Head of caudate nucleus (tissue), 42 donors: ENCODE data around the gene CDH11.
A peak's percentile ranks its signal among the peaks of the same experiment; 100 is the strongest.

ENCODE experiments used
- DNase-seq, 42 donors: peaks; one replicate each; pipeline versions ENCODE4 v3.0.0 to v3.0.0-alpha.2; 2020 to 2021; ENCODE audit warnings: mixed read lengths in 7 of 42
- intact Hi-C: fragments of 100-400 bp; cut with DNase I; formaldehyde crosslinking; loops from one replicate; pipeline ENCODE4 v1.15.0; 2022

The CDH11 gene

DNA sequence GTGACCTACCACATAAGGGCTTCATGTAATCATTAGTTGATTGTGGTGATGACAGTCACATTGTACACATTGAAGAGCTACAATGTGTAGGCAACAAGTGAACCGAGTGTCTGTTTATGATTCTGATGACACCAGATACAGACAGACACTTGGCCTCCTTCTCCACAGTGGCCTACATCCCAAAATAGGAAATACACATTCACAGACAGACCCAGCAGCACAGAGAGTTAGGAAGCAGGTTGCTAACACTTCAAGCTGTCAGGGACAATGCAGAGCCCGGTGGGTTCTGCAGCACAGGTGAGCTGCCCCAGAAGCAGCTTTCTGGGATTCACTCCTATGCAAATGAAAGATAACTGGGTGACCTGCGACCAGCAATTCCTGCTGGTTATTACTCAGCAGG, 72.2 kb downstream of the CDH11 start:
- intact Hi-C loops: no loop called here
- DNase-seq: no peak

DNA sequence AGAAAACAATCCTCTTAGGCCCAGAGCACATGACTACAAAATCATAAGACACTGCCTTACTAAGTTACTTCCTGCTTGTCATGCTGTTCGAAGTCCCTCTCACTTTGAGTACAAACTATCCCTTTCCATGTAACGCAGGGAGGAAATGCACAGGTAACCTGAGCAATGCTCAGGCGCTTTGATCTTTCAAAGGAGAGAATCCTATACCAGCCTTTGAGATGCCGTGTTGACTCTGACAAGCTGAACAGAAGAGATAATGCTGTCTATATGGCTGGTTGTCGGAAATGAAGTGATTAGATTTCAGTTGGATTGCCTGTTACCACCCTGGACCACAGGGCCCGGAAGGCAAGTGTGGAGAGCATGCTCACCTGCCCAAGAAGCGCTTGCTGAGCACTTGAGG, 75.9 kb downstream of the CDH11 start:
- DNase-seq: no peak

DNA sequence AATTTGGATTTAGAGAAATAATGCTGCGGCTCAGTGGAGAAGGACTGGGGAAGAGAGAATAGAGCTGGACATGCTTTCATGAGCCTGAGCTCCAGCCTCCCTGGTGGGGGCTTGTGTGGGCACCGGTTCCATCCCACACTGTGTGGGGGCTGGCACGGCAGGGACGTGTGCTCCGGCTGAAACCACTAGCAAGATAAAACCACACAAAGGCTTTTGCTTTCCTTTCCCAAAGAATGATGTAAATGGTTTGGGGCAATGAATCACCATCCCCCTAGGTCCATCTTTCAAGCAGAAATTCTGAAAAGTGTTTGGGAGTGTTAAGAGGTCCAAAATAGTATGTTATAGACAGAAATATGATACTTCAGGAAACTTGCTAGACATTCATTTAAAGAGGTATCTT, 77.0 kb downstream of the CDH11 start:
- no peak for DNase-seq
- intact Hi-C loops: no loop called here

More for the DNA sequence above, 75.9 kb downstream of the CDH11 start:
- intact Hi-C loops: no loop called here

DNA sequence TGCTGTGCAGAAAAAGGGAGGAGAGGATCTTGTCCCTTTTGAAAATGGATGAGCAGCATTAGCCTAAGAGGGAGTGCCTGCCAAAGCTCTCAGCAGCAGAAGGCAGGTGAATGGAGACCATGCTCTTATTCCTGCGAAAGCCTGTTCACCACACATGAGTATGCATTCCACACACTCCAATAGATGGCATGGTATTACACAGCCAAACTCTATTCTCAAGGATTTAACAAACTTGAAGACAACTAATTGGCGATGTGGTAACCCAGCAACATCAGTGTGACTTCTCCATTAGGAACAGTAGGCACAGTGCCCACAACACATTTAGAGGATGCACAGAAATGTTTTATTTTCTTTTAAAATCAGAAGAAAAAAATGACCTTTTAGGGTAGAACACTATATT, 77.8 kb downstream of the CDH11 start:
- DNase-seq: no peak
- intact Hi-C loops: no loop called here

DNA sequence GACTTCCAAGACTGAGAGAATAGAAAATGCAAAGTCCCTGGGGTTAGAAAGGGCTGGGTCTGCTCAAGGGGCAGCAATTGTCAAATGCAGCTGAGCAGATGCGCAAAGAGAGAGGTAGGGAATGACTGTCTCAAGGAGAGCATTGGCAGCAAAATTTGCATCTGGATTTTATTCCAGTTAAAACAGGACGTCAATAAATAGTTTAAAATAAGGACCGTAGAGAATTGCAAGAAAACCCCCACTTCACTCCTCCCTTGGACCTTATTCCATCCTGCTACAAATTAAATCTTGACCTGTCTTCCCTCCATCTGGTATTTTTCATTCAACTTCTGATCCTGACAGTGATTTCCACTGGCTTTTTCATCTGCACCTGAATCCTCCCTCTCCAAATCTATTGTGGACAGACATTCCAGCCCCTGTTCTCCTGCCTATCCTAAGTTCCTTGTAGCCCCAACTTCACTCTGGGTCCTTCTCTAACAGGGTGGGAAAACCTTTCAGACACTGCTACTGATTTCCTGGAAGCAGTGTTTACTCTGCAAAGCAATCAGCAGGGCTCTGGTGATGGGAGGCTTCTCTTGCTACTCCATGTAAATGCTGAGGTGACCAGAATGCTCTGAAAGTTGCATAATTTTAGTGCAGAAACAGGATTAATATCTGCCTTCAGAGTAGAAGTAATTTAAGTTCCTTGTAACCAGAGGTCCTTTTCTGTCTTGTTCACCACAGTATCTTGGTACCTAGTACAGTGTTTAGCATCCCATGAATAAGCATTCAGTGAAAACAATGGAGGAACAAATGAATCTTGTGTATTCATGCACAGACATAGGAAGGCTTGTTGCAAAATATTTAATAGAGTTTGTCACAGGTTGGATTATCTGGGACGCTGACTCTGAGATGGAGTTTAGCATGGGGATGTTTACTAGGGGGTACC, 79.2 kb downstream of the CDH11 start:
- intact Hi-C loops: no loop called here
- DNase-seq: no peak

DNA sequence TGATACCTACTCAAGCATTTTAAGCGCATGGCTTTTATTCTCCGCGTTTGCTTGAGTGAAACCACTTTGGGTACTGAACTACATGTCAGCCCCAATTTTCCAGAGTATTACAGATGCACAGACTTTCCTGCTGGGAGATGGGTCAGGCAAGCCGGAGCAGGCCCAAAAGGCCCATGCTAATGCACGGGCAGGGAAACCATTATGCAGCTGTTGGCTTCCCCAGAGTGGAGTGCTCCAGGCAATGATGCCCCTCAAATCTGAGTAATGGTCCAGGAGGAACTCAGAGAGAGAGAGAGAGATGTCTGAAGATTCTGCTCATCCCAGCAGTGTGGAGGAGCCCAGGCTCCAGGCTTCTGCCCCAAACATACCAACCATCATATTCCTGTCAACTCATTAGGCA, 80.2 kb downstream of the CDH11 start:
- intact Hi-C loops: no loop called here
- no peak for DNase-seq

DNA sequence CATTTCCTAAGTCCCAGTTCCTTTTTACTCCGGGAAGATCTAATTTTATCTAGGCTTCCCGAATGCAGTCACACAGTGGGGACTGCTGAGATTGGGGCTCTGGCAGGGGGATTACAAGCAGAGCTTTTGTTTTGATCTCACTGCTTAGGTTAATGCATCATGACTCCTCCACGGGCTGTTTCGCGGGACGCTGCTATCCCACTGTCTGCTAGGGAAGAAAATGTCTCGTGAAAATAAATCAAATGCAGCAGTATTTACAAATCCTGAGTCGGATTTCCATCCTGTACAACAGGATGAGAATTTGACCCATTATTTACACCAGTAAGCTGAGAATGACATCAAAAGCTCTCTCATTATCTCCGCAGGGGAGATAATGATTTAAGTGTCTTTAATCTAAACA, 83.8 kb downstream of the CDH11 start:
- peak in 9 of 42 donors; percentile 19 to 63 (median 30) for DNase-seq
- intact Hi-C loops: no loop called here

DNA sequence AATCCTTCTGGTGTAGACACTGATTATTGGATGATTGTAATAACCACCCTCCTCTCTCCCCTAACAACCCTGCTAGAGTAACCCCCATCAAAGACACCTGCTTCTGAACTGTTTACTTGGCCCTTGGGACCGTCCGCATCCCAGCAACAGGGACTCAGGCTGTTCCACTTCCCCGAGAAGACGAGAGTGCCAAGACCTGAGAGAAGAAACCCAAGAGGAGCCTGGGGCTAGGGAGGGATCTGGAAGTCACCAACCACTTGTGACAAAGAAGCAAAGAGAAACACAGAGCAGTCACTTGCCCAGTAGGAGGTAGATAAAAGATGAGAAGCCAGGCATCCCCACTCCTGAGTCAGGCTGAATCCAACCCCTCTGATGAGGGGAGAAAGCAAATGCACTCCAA, 84.3 kb downstream of the CDH11 start:
- intact Hi-C loops: no loop called here
- DNase-seq: peak in 5 of 42 donors; percentile 8 to 37 (median 24)

DNA sequence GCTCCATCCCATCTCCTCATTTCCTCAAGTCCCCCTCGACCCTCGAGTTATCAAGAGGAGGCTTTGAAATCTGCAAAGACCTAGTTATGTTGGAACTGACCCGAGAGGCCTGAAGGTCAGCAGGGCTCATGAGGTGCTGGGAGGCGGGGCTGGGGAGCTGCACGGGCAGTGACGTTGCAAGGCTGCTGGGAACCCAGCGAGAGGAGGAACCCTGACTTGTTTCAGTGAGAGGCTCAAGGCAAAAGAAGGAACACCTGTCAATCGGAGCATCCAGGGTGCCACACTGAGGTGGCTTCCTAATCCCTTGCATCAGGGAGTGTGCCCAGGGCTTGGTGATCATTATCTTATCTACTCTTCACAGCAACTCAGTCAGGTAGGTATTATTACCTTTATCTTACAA, 86.9 kb downstream of the CDH11 start:
- DNase-seq: no peak
- intact Hi-C loops: no loop called here

DNA sequence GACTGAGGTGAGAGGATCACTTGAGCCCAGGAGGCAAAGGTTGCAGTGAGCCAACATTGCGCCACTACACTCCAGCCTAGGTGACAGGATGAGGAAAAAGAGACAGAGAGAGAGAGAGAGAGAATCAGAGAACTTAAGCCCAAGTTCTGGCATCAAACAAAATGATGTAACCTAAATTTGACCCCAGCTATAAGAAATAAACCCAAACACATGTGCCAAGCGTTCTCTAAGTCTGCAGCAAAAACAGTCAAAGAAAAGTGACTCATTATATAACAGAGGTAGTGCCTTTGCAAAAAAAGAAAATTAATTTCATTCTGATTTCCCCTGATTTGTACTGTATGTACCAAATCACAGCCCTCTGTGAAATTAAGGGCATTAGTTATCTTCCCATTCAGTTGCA, 89.5 kb downstream of the CDH11 start:
- no peak for DNase-seq
- intact Hi-C loops: no loop called here

DNA sequence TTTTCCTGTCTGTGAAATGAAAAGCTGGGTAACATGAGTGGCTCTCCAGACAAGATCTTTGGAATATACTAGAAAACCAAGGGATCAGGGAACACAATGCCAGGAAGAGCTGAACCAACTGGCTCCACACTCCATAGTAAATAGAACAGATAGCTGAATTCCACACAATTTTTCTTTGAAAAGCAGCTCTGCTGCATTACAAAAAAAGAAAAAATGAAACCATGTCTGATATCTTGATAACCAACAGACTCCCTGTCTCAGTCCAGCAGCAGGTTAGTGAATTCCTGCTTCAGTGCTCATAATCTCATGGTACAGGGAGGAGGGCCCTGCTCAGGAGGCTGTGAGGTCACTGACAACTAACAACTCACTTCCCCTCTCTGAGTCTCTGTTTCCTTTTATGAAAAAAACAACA, 97.1 kb downstream of the CDH11 start:
- no peak for DNase-seq
- intact Hi-C loops: no loop called here

DNA sequence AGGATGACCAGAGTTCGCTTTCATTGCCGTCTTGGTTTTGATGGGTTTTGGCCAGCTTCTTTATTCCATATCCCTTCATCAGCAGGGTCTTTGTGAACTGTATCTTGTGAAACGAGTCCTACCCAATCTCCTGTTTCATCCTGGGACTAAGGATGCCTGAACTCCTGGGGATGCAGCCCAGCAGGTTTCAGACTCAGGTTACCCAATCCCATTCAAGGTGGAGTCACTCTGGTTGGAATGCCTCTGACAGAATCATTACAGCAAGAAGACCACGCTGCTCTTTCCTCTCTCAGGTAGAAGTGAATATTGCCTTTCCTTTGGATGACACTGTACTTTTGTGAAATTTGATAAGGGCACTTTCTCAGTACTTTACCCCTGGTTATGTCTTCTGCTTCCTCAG, 98.1 kb downstream of the CDH11 start:
- no peak for DNase-seq
- intact Hi-C loops: no loop called here

DNA sequence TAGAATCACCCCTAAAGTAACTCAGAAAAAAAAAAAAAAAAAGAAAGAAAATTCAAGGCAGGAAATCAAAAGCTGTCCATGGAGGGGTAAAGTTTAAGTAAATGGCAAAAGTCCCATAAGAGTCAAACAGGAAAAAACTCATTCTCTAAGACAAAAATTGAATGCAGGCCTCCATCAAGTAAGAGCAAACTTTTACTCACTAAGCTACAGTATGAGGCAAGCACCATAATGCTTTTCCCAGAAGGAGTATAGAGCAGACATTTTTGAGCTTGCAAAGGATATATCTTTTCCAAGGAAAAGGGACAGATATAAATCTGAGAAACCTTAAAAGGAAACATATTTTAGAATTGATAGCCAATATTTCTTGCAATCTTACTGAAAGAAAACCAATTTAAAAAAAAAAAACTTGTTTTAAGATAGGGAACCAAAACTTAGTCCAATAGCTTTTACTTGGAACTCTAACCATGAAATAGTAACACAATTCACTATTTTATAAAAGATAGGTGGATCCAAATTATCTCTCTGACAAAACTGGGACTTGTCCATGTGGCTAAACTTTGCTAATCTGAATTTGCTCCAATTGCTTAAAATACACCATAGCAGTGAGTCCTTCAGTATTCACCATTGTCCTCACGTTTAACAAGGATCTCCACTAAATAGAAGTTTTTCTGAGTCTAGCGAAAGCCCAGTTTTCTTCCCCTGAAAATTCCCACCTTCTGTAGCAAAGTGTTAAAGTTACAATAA, 99.8 kb downstream of the CDH11 start:
- no peak for DNase-seq
- intact Hi-C loops: no loop called here

DNA sequence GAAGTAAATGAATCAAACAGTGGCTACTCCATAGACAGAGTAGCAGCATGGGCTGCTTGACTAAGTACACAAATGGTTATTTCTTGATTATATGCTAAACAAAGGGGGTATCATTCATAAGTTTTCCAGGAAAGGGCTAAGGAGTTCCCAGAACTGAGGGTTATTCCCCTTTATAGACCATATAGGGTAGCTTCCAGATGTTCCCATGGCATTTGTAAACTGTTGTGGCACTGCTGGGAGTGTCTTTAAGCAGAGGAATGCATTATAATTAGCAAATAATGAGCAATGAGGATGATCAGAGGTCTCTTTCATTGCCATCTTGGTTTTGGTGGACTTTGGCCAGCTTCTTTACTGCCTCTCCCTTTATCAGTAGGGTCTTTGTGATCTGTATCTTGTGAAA, 105.1 kb downstream of the CDH11 start:
- intact Hi-C loops: no loop called here
- DNase-seq: no peak

DNA sequence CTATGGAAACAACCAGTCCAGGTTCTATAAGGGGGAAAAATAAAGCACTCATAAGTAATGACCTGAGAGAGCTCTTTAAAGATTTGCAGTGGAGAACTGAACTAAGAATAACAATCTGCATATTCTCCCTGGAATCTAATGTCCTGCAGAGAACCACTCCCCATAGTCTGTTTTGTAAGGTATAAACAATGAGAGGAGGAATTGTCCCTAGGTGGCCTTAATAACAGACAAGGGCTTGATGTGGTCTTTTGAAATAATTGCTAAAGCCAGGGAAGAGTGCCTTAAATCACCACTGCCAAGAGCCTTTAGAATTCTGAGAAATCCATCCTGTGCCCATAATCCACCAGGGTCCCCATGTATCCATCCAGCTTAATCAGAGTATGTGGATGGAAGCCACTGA, 106.3 kb downstream of the CDH11 start:
- intact Hi-C loops: no loop called here
- DNase-seq: no peak

DNA sequence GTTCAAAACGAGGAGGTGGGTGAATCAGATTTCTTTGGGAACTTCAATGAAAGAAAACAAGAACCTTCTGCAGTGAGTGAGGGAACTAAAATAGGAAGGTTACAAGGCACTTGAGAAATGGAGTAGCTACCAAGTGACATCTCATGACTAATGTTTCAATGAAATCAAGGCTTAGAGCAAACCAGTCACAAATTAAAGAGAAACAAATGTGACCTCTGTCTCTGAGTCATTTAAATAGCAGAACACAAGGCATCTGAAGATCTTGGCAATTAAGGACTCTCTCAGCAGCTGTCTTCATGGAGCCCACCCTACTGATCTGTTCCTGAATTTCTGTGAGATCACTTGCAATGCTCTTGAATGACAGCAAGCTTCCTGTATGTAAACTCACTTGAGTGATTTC, 109.5 kb downstream of the CDH11 start:
- intact Hi-C loops: no loop called here
- no peak for DNase-seq

DNA sequence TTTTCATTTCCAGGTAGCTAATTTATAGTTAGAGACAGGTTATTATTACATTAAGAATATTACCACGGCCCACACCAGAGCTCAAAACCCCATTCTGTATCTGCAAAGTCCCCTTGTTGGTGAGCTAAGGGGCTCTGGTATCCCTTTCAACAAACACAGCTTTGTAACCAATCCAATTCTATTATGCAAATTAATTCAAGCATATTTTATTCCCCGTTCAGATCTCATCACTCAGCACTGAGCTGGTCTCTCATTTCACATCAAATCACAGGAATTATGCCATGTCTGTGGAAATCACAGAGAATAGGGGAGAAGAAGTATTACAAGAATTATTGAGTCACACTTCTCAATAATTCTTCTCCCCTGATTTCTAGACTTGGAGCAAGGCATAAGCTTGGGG, 111.7 kb downstream of the CDH11 start:
- peak in 3 of 42 donors; percentile 34 to 48 (median 42) for DNase-seq

DNA sequence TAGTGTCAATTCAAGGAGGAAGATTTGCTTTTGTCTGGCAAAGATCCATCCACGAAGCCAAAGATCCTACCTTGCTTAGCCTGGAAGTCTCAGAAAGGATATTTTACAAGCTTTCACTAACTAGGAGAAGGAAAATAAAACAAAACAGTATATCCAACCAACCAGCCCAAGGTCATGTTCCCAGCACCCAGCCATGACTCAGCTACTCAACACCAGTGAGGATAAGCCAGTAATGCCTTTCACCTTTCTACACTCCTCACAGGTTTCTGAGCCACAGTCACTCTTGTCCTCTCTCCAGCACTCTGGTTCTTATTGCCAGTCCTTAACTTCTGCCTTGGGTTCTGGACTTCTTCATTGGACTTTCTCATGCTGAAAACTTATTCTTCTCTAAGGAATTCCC, 116.2 kb downstream of the CDH11 start:
- intact Hi-C loops: no loop called here

More for the DNA sequence above, 111.7 kb downstream of the CDH11 start:
- intact Hi-C loops: no loop called here

DNA sequence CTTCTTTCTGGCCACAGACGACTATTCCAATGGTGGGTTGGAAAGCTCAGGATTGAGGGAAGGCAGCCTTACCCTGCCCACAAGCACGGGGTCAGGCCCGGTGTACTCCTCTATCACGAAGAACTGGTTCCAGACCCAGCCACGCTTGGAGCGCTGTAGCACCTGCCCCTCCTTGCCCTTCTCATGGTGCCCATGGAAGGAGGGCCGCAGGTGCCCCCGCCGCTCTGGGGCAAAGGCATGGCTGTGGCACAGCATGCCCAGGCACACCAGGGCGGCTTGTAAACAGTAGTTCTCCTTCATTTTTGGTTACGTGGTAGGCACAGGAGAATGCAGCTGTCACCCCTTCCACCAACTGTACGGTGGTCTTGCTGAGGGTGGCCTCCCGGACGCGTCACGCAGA, 117.3 kb downstream of the CDH11 start:
- no peak for DNase-seq
- intact Hi-C loops: no loop called here

More for the DNA sequence above, 116.2 kb downstream of the CDH11 start:
- DNase-seq: no peak

DNA sequence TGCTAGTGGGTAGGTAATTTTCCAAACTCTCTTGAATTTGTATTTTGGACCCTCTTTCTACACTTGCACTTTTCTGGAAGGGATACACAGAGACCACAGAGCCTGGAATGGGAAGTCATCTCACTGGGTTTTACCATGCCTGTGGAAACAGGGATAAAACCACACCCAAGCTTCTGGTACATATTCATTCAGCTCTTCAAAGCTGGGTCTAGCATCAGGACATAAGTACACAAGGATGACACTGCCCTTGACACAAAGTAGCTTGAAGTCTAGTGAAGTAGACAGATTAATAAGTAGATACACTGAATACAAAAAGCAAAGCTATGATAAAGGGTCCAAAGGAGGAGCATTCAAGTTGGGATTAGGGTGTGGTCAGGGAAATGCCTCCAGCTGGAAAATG, 118.2 kb downstream of the CDH11 start:
- intact Hi-C loops: no loop called here
- no peak for DNase-seq

DNA sequence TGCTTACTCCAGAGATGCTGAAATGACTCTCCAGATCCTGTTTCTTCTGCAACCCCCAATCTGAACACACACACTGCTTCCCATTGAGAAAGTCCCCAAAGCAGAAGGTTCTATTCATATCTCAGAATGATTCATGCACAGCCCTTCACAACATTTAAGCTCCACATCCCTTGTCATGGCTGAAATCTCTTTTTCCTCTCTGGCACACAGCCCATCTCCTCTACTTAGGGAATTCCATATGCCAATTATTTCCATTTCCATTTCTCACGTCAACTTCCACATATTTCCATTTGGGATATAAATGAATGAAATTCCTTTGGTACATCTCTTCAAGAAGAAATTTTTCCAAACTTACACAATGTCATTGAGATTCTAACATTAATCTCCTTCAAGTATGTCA, 119.6 kb downstream of the CDH11 start:
- intact Hi-C loops: no loop called here
- DNase-seq: peak in 1 of 42 donors; percentile 15
